Osteoblast (primary cell): ENCODE measurements around the gene CEP85L. TPM values are rescaled to one million over a fixed set of nuclear protein-coding genes. Genes with fewer than 3 reads are reported as not detected.

Experiments used
- DNase-seq: peaks from one replicate; pipeline ENCODE4 v3.0.0; 2011; ENCODE audit warnings: low spot score, mixed read lengths; ENCODE audit not compliant: insufficient read length; ENCODE audit errors: missing footprints
- H2AFZ ChIP-seq: 2 replicates; pipeline ENCODE4 v1.6.0; 2011; ENCODE audit warnings: mild to moderate bottlenecking, low read length
- H3K27ac ChIP-seq: 2 replicates; pipeline ENCODE4 v1.5.1; 2011; ENCODE audit warnings: mild to moderate bottlenecking, low read depth, low read length, moderate library complexity
- H3K27me3 ChIP-seq: 2 replicates; pipeline ENCODE4 v1.6.0; 2012; ENCODE audit warnings: mild to moderate bottlenecking, control low read depth, inconsistent platforms, low read length, moderate library complexity; ENCODE audit not compliant: insufficient read depth
- H3K36me3 ChIP-seq: 2 replicates; pipeline ENCODE4 v1.5.1; 2011; ENCODE audit warnings: mild to moderate bottlenecking, low read length, control low read depth, moderate library complexity; ENCODE audit not compliant: insufficient read depth
- H3K4me1 ChIP-seq: 2 replicates; pipeline ENCODE4 v1.5.1; 2011; ENCODE audit warnings: mild to moderate bottlenecking, low read length, control low read depth, moderate library complexity; ENCODE audit not compliant: insufficient read depth
- H3K4me2 ChIP-seq: 2 replicates; pipeline ENCODE4 v1.6.0; 2011; ENCODE audit warnings: mild to moderate bottlenecking, low read length; ENCODE audit not compliant: insufficient read depth
- H3K4me3 ChIP-seq: fragments of 200-600 bp; sonication (generic); 3 replicates; pipeline ENCODE4 v1.5.1; 2012; ENCODE audit warnings: mild to moderate bottlenecking, low read length, inconsistent platforms; ENCODE audit not compliant: insufficient read depth
- H3K79me2 ChIP-seq: 2 replicates; pipeline ENCODE4 v1.6.0; 2012; ENCODE audit warnings: mild to moderate bottlenecking, low read length, control low read depth, inconsistent platforms; ENCODE audit not compliant: insufficient read depth
- H3K9me3 ChIP-seq: 2 replicates; pipeline ENCODE4 v1.5.1; 2011; ENCODE audit warnings: low read depth, low read length, control low read depth
- H4K20me1 ChIP-seq: 2 replicates; pipeline ENCODE4 v1.6.0; 2012; ENCODE audit warnings: mild to moderate bottlenecking, low read length, control low read depth; ENCODE audit not compliant: insufficient read depth
- CTCF ChIP-seq: IDR thresholded peaks from 2 replicates; pipeline ENCODE4 v1.5.1; 2011; ENCODE audit warnings: mild to moderate bottlenecking, low read depth, low read length, moderate library complexity; ENCODE audit errors: extremely low read depth
- total RNA-seq: library from RNA; depleted of rRNA; stranded (reverse); fragments of >200 nt; gene quantifications from 2 replicates; pipeline ENCODE4 v1.2.3, GENCODE V29; 2012

CEP85L gene
- total RNA-seq, 1 donor: 15.2 TPM

GRCh38 chr6:118645395-118645794 lies 6.0 kb downstream of the CEP85L start:
- Histone ChIP-seq H3K27ac (no peak overlapping the region), H3K4me2 (no peak overlapping the region), H2AFZ (no peak overlapping the region), H4K20me1 (peaks cover 42% of the 10 kb centered on the region), H3K36me3 (no peaks in the 10 kb centered on the region), H3K27me3 (no peaks in the 10 kb centered on the region), H3K9me3 (no peaks in the 10 kb centered on the region), H3K4me3 (no peak overlapping the region), H3K79me2 (peaks cover 99% of the 10 kb centered on the region), H3K4me1 (peaks cover 16% of the 10 kb centered on the region)
- no peak for TF ChIP-seq CTCF
- DNase-seq: no peak

DNA sequence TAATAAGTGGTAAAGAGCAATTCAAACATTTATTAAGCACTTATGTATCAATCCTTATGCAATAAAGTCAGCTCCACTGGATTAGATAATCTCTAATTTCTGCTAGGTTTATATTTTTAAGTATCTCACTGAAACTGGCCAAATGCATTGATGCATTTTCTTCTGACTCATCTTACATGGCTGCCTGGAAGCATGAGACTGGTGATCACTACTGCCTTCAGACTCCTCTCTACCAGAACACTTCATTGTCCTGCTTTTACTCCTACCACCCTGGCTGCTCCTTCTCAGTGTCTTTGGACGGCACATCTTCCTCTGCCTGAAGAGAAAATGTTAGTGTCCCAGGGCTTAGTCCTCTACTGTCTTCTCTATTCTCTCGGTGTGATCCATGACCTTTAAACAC lies 7.4 kb downstream of the CEP85L start:
- Histone ChIP-seq H3K4me2 (no peak overlapping the region), H3K79me2 (peaks cover 99% of the 10 kb centered on the region), H3K4me3 (no peak overlapping the region), H2AFZ (no peak overlapping the region), H4K20me1 (peaks cover 41% of the 10 kb centered on the region), H3K27ac (no peak overlapping the region), H3K4me1 (peaks cover 6% of the 10 kb centered on the region), H3K27me3 (no peaks in the 10 kb centered on the region), H3K9me3 (no peaks in the 10 kb centered on the region), H3K36me3 (no peaks in the 10 kb centered on the region)
- TF ChIP-seq CTCF: no peak
- DNase-seq: no peak

DNA sequence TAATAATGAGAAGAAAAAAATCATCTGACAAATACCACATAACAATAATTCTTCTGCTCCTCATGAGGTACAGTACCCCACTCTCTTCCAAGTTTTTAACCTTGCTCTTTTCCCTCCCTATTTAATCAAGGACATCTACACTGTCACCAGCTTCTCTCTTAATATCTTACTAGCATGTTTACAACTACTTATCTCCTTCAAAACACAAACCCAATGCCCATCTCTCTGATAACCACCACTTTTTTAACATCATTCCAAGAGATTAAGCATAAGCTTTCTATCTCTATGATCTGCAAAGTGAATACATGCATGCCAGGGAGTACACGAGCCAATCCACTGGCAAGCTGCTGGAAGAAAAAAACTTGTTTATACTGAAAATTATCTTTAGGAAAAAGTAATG lies 10.3 kb downstream of the CEP85L start:
- no peak for DNase-seq
- H3K79me2 ChIP-seq: peaks cover 95% of the 10 kb centered on the region
- H3K4me3 ChIP-seq: no peak overlapping the region
- no peak overlapping the region for H3K27ac ChIP-seq
- no peak overlapping the region for H3K4me2 ChIP-seq
- H2AFZ ChIP-seq: no peak overlapping the region
- H3K27me3 ChIP-seq: no peaks in the 10 kb centered on the region
- no peaks in the 10 kb centered on the region for H3K9me3 ChIP-seq
- no peak for TF ChIP-seq CTCF
- peaks cover 4% of the 10 kb centered on the region for H3K4me1 ChIP-seq
- no peaks in the 10 kb centered on the region for H3K36me3 ChIP-seq
- peaks cover 40% of the 10 kb centered on the region for H4K20me1 ChIP-seq

- Histone ChIP-seq H3K27me3 (no peaks in the 10 kb centered on the region), H4K20me1 (peaks cover 38% of the 10 kb centered on the region), H2AFZ (no peak overlapping the region), H3K79me2 (peaks cover 95% of the 10 kb centered on the region), H3K27ac (no peak overlapping the region), H3K4me1 (peaks cover 3% of the 10 kb centered on the region), H3K4me2 (no peak overlapping the region), H3K9me3 (no peaks in the 10 kb centered on the region), H3K36me3 (no peaks in the 10 kb centered on the region), H3K4me3 (no peak overlapping the region)
- DNase-seq: no peak
- no peak for TF ChIP-seq CTCF
These were observed 12.1 kb downstream of the CEP85L start for GRCh38 chr6:118639054-118639964.
